ENCODE results near the gene CTNND2.

CTNND2 gene

GRCh38 chr5:11504065-11504885 lies 400.0 kb downstream of the CTNND2 start:
- Histone ChIP-seq H3K36me3 (ENCODE audit: control insufficient read depth in 2 of 2, insufficient read depth in 1 of 2, low read length in 2 of 2) (no peaks in the 10 kb centered on the region), H3K4me1 (ENCODE audit: control insufficient read depth, insufficient read depth, low read length) (no peaks in the 10 kb centered on the region), H3K9me3 (ENCODE audit: control insufficient read depth, insufficient read depth, low read depth, low read length) (no peaks in the 10 kb centered on the region), H3K4me3 (ENCODE audit: low read depth, low read length) (no peak overlapping the region), H3K27ac (ENCODE audit: extremely low read depth, low read depth, low read length) (no peak overlapping the region)
- no peak for TF ChIP-seq ZNF560 (tag by site-specific recombination; IDR thresholded peaks at IDR 0.05; ENCODE audit: borderline replicate concordance)
- no peak for TF ChIP-seq ZNF280D (tag by site-specific recombination; IDR thresholded peaks at IDR 0.05)
- no peak for TF ChIP-seq ZNF266 (tag by site-specific recombination; IDR thresholded peaks at IDR 0.05; ENCODE audit: low read depth)
- TF ChIP-seq ZNF510 (tag by site-specific recombination; IDR thresholded peaks at IDR 0.05; ENCODE audit: insufficient replicate concordance), result no peak
- TF ChIP-seq ZNF776 (tag by site-specific recombination; IDR thresholded peaks at IDR 0.05; ENCODE audit: borderline replicate concordance), result no peak
- TF ChIP-seq ZNF670 (tag by site-specific recombination; IDR thresholded peaks at IDR 0.05; ENCODE audit: low read depth), result no peak
- TF ChIP-seq ZFP41 (tag by site-specific recombination; IDR thresholded peaks at IDR 0.05; ENCODE audit: borderline replicate concordance), result no peak
- no peak for TF ChIP-seq ZNF10 (tag by site-specific recombination; IDR thresholded peaks at IDR 0.05)
- no peak for TF ChIP-seq KLF16 (tag by site-specific recombination; IDR thresholded peaks at IDR 0.05)
- no peak for TF ChIP-seq ZNF121 (tag by site-specific recombination; IDR thresholded peaks at IDR 0.05)
- TF ChIP-seq ZNF513 (tag by site-specific recombination; IDR thresholded peaks at IDR 0.05), result no peak
- TF ChIP-seq ZNF341 (tag by site-specific recombination; IDR thresholded peaks at IDR 0.05; ENCODE audit: low read depth), result no peak
- TF ChIP-seq KLF9 (tag by site-specific recombination; IDR thresholded peaks at IDR 0.05; ENCODE audit: low read depth), result no peak
- no peak for TF ChIP-seq ZBTB26 (tag by site-specific recombination; optimal IDR thresholded peaks at IDR 0.05)
- TF ChIP-seq ZSCAN5A (tag by site-specific recombination; IDR thresholded peaks at IDR 0.05), result no peak
- no peak for TF ChIP-seq ZNF362 (tag by site-specific recombination; IDR thresholded peaks at IDR 0.05)
- ChIA-PET CTCF (no interaction called here), POLR2A (no interaction called here)
